H1 (cell line): ENCODE measurements around the gene SEMA6A. TPM values are rescaled to one million over a fixed set of nuclear protein-coding genes. Genes with fewer than 3 reads are reported as not detected.
A peak's percentile ranks its signal among the peaks of the same experiment; 100 is the strongest.

ENCODE experiments used
- CTCF ChIA-PET: fragments of 300-600 bp; sonication (Branson Sonifier 250); formaldehyde crosslinking; loops from one replicate; lab custom pipeline; 2021; ENCODE audit not compliant: partially characterized antibody; lab: Charles Lee
- POLR2A ChIA-PET: fragments of 300-600 bp; sonication (Branson Sonifier 250); formaldehyde crosslinking; loops from one replicate; lab custom pipeline; 2021; ENCODE audit warnings: inconsistent platforms; ENCODE audit not compliant: partially characterized antibody; lab: Charles Lee
- DNase-seq, 2 experiments: peaks; one replicate each; pipeline versions ENCODE4 v3.0.0 to v3.0.0-alpha.2; 2010 to 2022; ENCODE audit warnings: low spot score in 2 of 2, low read depth in 1 of 2, mixed read lengths in 1 of 2
- FAIRE-seq: peaks from 2 replicates; lab custom pipeline; 2011; peaks lifted over from hg19 to GRCh38; lab: Jason Lieb, UNC
- H2AFZ ChIP-seq: 2 replicates; pipeline ENCODE4 v1.8.1; 2012; ENCODE audit warnings: low read length, inconsistent platforms
- H2AK5ac ChIP-seq: 2 replicates; pipeline ENCODE4 v1.6.1; 2013; ENCODE audit warnings: low read depth, low read length
- H2BK120ac ChIP-seq: replicated peaks from 2 replicates; pipeline ENCODE3; 2013; ENCODE audit warnings: low read depth, low read length, inconsistent platforms
- H2BK12ac ChIP-seq: 2 replicates; pipeline ENCODE4 v1.6.1; 2013; ENCODE audit warnings: low read depth, low read length
- H2BK15ac ChIP-seq: 2 replicates; pipeline ENCODE4 v1.6.1; 2013; ENCODE audit warnings: low read length
- H2BK20ac ChIP-seq: 2 replicates; pipeline ENCODE4 v1.6.1; 2013; ENCODE audit warnings: low read length
- H2BK5ac ChIP-seq: 2 replicates; pipeline ENCODE4 v1.6.1; 2013; ENCODE audit warnings: low read depth, low read length
- H3K14ac ChIP-seq: 2 replicates; pipeline ENCODE4 v1.6.1; 2013; ENCODE audit warnings: inconsistent platforms; ENCODE audit not compliant: insufficient read length
- H3K18ac ChIP-seq: 2 replicates; pipeline ENCODE4 v1.6.1; 2013; ENCODE audit warnings: low read length; ENCODE audit errors: extremely low read depth
- H3K23ac ChIP-seq: 2 replicates; pipeline ENCODE4 v1.6.1; 2013; ENCODE audit warnings: inconsistent platforms; ENCODE audit not compliant: insufficient read length
- H3K23me2 ChIP-seq: 2 replicates; pipeline ENCODE4 v1.6.1; 2013; ENCODE audit warnings: low read depth, low read length
- H3K27ac ChIP-seq: 2 replicates; pipeline ENCODE4 v1.6.1; 2011; ENCODE audit warnings: low read depth, low read length, inconsistent platforms
- H3K27me3 ChIP-seq, 4 experiments: replicated peaks in 1 of 4; 1 replicate in 1 of 4; 2 replicates in 3 of 4; pipeline versions ENCODE4 v1.6.1 to v1.8.1; 2011 to 2013; ENCODE audit warnings: low read length in 3 of 4, mild to moderate bottlenecking in 3 of 4, inconsistent platforms in 2 of 4, mixed read lengths in 2 of 4, moderate library complexity in 1 of 4; ENCODE audit not compliant: control insufficient read depth in 3 of 4, insufficient read depth in 3 of 4; ENCODE audit errors: extremely low read depth in 1 of 4
- H3K36me3 ChIP-seq, 4 experiments: 2 replicates each; pipeline versions ENCODE4 v1.6.1 to v1.8.1; 2011 to 2013; ENCODE audit warnings: mild to moderate bottlenecking in 4 of 4, low read length in 3 of 4, moderate library complexity in 2 of 4, control low read depth in 1 of 4, inconsistent platforms in 1 of 4; ENCODE audit not compliant: insufficient read depth in 4 of 4, control insufficient read depth in 2 of 4
- H3K4ac ChIP-seq: replicated peaks from 2 replicates; pipeline ENCODE3; 2013; ENCODE audit warnings: low read length, low read depth, mixed read lengths, inconsistent platforms; ENCODE audit not compliant: insufficient read length
- H3K4me1 ChIP-seq, 4 experiments: replicated peaks in 1 of 4; 1 replicate in 1 of 4; 2 replicates in 3 of 4; pipeline versions ENCODE4 v1.6.1 to v1.8.1; 2011 to 2013; ENCODE audit warnings: low read length in 3 of 4, inconsistent platforms in 2 of 4, mixed read lengths in 1 of 4; ENCODE audit not compliant: insufficient read depth in 4 of 4, control insufficient read depth in 3 of 4
- H3K4me2 ChIP-seq, 2 experiments: 2 replicates each; pipeline versions ENCODE4 v1.6.1 to v1.8.1; 2011 to 2013; ENCODE audit warnings: low read depth in 2 of 2, low read length in 2 of 2, control low read depth in 1 of 2, inconsistent platforms in 1 of 2, mild to moderate bottlenecking in 1 of 2; ENCODE audit not compliant: insufficient read depth in 1 of 2
- H3K4me3 ChIP-seq, 4 experiments: fragments of 200-600, 300-600 bp in 1 of 4; sonication (generic), shearing (Covaris generic), sonication (Bioruptor Twin) in 1 of 4; 2 replicates each; pipeline versions ENCODE4 v1.5.1 to v1.8.1; 2011 to 2016; ENCODE audit warnings: low read length in 4 of 4, low read depth in 3 of 4, control low read depth in 2 of 4, inconsistent platforms in 2 of 4, mild to moderate bottlenecking in 2 of 4, mixed read lengths in 1 of 4, moderate library complexity in 1 of 4; ENCODE audit not compliant: insufficient read depth in 2 of 4; ENCODE audit errors: extremely low read depth in 1 of 4
- H3K56ac ChIP-seq: replicated peaks from 2 replicates; pipeline ENCODE3; 2013; ENCODE audit warnings: low read depth, mild to moderate bottlenecking, mixed read lengths, low read length, inconsistent platforms; ENCODE audit not compliant: insufficient read length
- H3K79me1 ChIP-seq: 2 replicates; pipeline ENCODE4 v1.6.1; 2013; ENCODE audit warnings: low read depth, low read length, control low read depth
- H3K79me2 ChIP-seq, 2 experiments: 2 replicates each; pipeline versions ENCODE4 v1.6.1 to v1.8.1; 2012 to 2013; ENCODE audit warnings: low read length in 2 of 2, mild to moderate bottlenecking in 2 of 2, inconsistent platforms in 1 of 2; ENCODE audit not compliant: insufficient read depth in 2 of 2, control insufficient read depth in 1 of 2
- H3K9ac ChIP-seq, 4 experiments: replicated peaks in 1 of 4; 1 replicate in 1 of 4; 2 replicates in 3 of 4; pipeline versions ENCODE4 v1.6.1 to v1.8.1; 2011 to 2013; ENCODE audit warnings: low read depth in 3 of 4, low read length in 3 of 4, control low read depth in 2 of 4, mild to moderate bottlenecking in 2 of 4, moderate library complexity in 2 of 4, inconsistent platforms in 1 of 4; ENCODE audit errors: extremely low read depth in 1 of 4
- H3K9me3 ChIP-seq, 2 experiments: 2 replicates each; pipeline versions ENCODE4 v1.6.1 to v1.8.1; 2012 to 2013; ENCODE audit warnings: mild to moderate bottlenecking in 2 of 2, moderate library complexity in 2 of 2, control low read depth in 1 of 2, inconsistent platforms in 1 of 2, low read depth in 1 of 2, low read length in 1 of 2, mixed read lengths in 1 of 2; ENCODE audit not compliant: insufficient read depth in 2 of 2
- H4K20me1 ChIP-seq, 2 experiments: replicated peaks in 1 of 2; 2 replicates each; pipeline versions ENCODE3 to v1.8.1; 2011 to 2013; ENCODE audit warnings: inconsistent platforms in 2 of 2, low read length in 2 of 2, mild to moderate bottlenecking in 1 of 2; ENCODE audit not compliant: insufficient read depth in 2 of 2, control insufficient read depth in 1 of 2
- H4K5ac ChIP-seq: 2 replicates; pipeline ENCODE4 v1.6.1; 2013; ENCODE audit warnings: low read length, low read depth, mixed read lengths, inconsistent platforms; ENCODE audit not compliant: insufficient read length
- H4K8ac ChIP-seq: 2 replicates; pipeline ENCODE4 v1.8.0; 2013; ENCODE audit warnings: mild to moderate bottlenecking, moderate library complexity, low read length, inconsistent platforms; ENCODE audit not compliant: insufficient read depth; ENCODE audit errors: extremely low read depth
- H4K91ac ChIP-seq: replicated peaks from 2 replicates; pipeline ENCODE3; 2013; ENCODE audit warnings: low read length, mixed read lengths, inconsistent platforms; ENCODE audit not compliant: insufficient read length
- WGBS, 2 experiments: shearing (Covaris generic) in 1 of 2; methylation state at CpG; one replicate each; pipeline versions ENCODE4 v1.1.6 to v1.1.7; 2013 to 2015; ENCODE audit warnings: low lambda C conversion rate in 2 of 2, mixed read lengths in 2 of 2, inconsistent platforms in 1 of 2, low coverage in 1 of 2, missing lambda C conversion rate in 1 of 2; ENCODE audit not compliant: insufficient replicate concordance in 2 of 2, insufficient coverage in 1 of 2, insufficient read length in 1 of 2; ENCODE audit errors: extremely low coverage in 1 of 2, missing lambda C conversion rate in 1 of 2; 5-methylcytosine and 5-hydroxymethylcytosine counted together
- polyA plus RNA-seq, 7 experiments: library from polyadenylated mRNA; depleted of rRNA in 3 of 7; stranded (reverse) in 5 of 7; unstranded in 2 of 7; fragments of >200 nt in 5 of 7; fragments of 200-250 nt in 2 of 7; gene quantifications; 1 replicate in 5 of 7; 2 replicates in 1 of 7; 4 replicates in 1 of 7; pipeline versions ENCODE4 v1.2.1 to v1.2.3, GENCODE V29; 2011 to 2013; ENCODE audit warnings: missing spikeins in 2 of 7, mixed read lengths in 2 of 7
- total RNA-seq: library from RNA; stranded (reverse); fragmentation: NEBNext Ultra II Directional; extraction: Animal tissue kit (Norgen Biotek cat#: 25700); gene quantifications from 2 replicates; pipeline ENCODE4 v1.2.1, GENCODE V29; 2021

SEMA6A gene
- total and polyA plus RNA-seq, 2 of the 8 experiments (the other 6 are each of a cell fraction or from before 2014, with no cell fraction given): 78.3 to 277 TPM

DNA sequence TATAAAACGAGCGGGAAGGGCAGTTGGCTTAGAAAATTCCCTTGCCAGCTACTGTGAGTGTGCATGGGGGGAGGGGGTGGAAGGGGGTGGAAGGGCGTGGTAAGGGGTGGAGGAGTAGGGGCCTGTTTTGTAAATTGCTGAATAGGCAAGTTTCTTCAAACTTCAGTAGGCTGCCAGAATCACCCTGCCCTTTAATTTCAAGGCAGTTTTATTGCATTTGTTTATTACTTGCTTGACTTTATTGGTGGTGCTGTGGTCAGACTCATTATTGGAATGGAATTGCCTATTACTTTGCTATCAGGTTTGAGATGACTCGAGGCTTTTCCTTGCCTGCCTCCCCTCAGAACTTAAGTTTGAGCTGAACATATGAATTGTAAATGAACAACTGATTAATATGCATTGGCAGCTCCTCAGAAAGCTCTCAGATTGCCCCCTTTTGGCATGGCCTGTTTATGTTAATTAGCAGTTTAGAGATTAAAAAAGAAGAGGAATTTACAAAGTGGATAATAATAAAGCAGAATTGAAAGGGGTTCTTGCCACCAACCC is 76.0 kb downstream of the SEMA6A start:
- CTCF ChIA-PET: interaction anchor here (1.4 to 1.6 kb wide), 2 partner anchors 32 to 33 kb away, joined by 3 to 4 read pairs; no protein-coding TSS in a partner anchor
- no peak for FAIRE-seq
- Histone ChIP-seq H4K91ac (no peak overlapping the region), H2BK120ac (no peak overlapping the region), H3K56ac (no peak overlapping the region), H3K79me1 (peaks cover 5% of the 10 kb centered on the region), H4K5ac (no peak overlapping the region), H3K36me3 (peaks cover 33 to 96% (median 63%) of the 10 kb centered on the region in 4 experiments), H4K20me1 (peaks cover 6% of the 10 kb centered on the region in 2 experiments), H3K9me3 (no peaks in the 10 kb centered on the region), H3K4me1 (peaks cover 2 to 4% (median 3%) of the 10 kb centered on the region in 4 experiments; a peak in 5 of 7 replicates), H4K8ac (no peak overlapping the region), H2BK5ac (no peak overlapping the region), H2BK12ac (no peak overlapping the region), H3K27me3 (no peaks in the 10 kb centered on the region), H3K4me3 (no peak overlapping the region; a peak in 1 of 8 replicates), H2AFZ (no peak overlapping the region), H2BK20ac (no peak overlapping the region), H3K9ac (no peak overlapping the region), H3K14ac (no peak overlapping the region), H3K23ac (no peak overlapping the region), H2BK15ac (no peak overlapping the region), H3K79me2 (peaks cover 3 to 60% of the 10 kb centered on the region in 2 experiments), H3K4ac (no peak overlapping the region), H3K18ac (no peak overlapping the region), H3K4me2 (peak overlapping the region in 1 of 2 experiments; percentile 8; a peak in 2 of 4 replicates), H3K23me2 (no peaks in the 10 kb centered on the region), H2AK5ac (no peak overlapping the region), H3K27ac (no peak overlapping the region)
- DNase-seq: no peak
- POLR2A ChIA-PET: no interaction called here
- 64% methylated on average over 3 of the region's 4 CpGs; no CpG with 5 or more reads in 1 of the 2 experiments for WGBS, 2 experiments
